ENCODE data around the gene GRIK4.

- TF ChIP-seq EP300 (IDR thresholded peaks at IDR 0.05), result no peak
- TF ChIP-seq CTCF (IDR thresholded peaks at IDR 0.05), result no peak
These were observed 389.1 kb downstream of the GRIK4 start for GRCh38 chr11:120900643-120901042.
